ENCODE results near the gene DLEC1. TPM values are rescaled to one million over a fixed set of nuclear protein-coding genes. Genes with fewer than 3 reads are reported as not detected.

DLEC1 gene
- total and polyA plus RNA-seq, 9 of the 15 experiments (the other 6 are each of a cell fraction or from before 2014, with no cell fraction given) = 0.07 to 0.08 TPM; not detected in 7

GRCh38 chr3:37993820-37994638 is 45.0 kb upstream of the DLEC1 start (continued):
- peak; percentile 98 for TF ChIP-seq HMGN3 (IDR thresholded peaks at IDR 0.05; ENCODE audit: borderline replicate concordance, extremely low read depth, insufficient read length, low read depth, low read length)
- TF ChIP-seq CREB1 (IDR thresholded peaks at IDR 0.05) = peak; percentile 55
- peak; percentile 75 for TF ChIP-seq CREB1 (CRISPR knock-in tag; IDR thresholded peaks at IDR 0.05)
- TF ChIP-seq ATF1 (CRISPR knock-in tag; IDR thresholded peaks at IDR 0.05) = no peak
- peak; percentile 76 for TF ChIP-seq ATF1 (tag; IDR thresholded peaks at IDR 0.05)
- 0 out of 2 replicates have a peak, but pooled peaks have one; percentile 18 for TF ChIP-seq ATF4 (CRISPR knock-in tag; IDR thresholded peaks at IDR 0.05)
- peak; percentile 82 for TF ChIP-seq CCNT2 (IDR thresholded peaks at IDR 0.05; ENCODE audit: borderline replicate concordance, extremely low read depth, insufficient read length, low read depth, low read length)
- peak; percentile 54; the same call in 1 of the 2 replicates for TF ChIP-seq THAP12 (CRISPR knock-in tag; IDR thresholded peaks at IDR 0.05)
- TF ChIP-seq TSHZ1 (CRISPR knock-in tag; IDR thresholded peaks at IDR 0.05) = 0 out of 2 replicates have a peak, but pooled peaks have one; percentile 3
- TF ChIP-seq E2F4 (CRISPR knock-in tag; IDR thresholded peaks at IDR 0.05; ENCODE audit: low read depth) = peak; percentile 81; the same call in 1 of the 2 replicates
- TF ChIP-seq KLF10 (CRISPR knock-in tag; IDR thresholded peaks at IDR 0.05) = 0 out of 2 replicates have a peak, but pooled peaks have one; percentile 13
- peak; percentile 21; the same call in 1 of the 2 replicates for TF ChIP-seq CBFA2T2 (conservative IDR thresholded peaks at IDR 0.05)
- TF ChIP-seq TEAD1 (CRISPR knock-in tag; IDR thresholded peaks at IDR 0.05) = peak in 1 of 2 experiments; percentile 7; a peak in 1 of 4 replicates
- TF ChIP-seq ATF7 (IDR thresholded peaks at IDR 0.05) = peak; percentile 89
- no peak for TF ChIP-seq MEIS2 (IDR thresholded peaks at IDR 0.05; ENCODE audit: partially characterized antibody)
- TF ChIP-seq ZNF274 (IDR thresholded peaks at IDR 0.05; ENCODE audit: borderline replicate concordance, low read depth, low read length) = no peak
